ENCODE results near the gene COPB1. TPM values are rescaled to one million over a fixed set of nuclear protein-coding genes. Genes with fewer than 3 reads are reported as not detected.

Gene COPB1
- total and polyA plus RNA-seq, 2 of the 13 experiments (the other 11 are each of a cell fraction or from before 2014, with no cell fraction given): 114 to 195 TPM

DNA sequence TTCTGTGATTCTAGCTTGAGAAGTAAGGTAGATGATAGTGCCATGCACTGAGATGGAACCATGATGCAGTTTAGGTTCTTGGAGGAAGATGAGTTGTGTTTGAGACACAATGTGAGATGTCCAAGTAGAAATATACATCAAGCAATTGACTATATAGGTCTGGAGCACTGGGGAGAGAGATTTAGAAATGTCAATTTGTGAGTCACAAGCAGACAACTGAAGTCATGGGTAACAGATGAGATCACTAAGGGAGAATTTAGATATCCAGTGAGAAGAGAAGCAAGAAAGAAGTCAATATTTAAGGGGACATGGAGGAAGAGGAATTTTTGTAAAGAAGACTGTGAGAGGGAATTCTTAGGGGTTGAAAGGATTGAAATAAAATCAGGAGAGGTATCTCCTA is 75.5 kb downstream of the COPB1 start:
- DNase-seq (ENCODE audit: low spot score) (no peak), FAIRE-seq (no peak), ATAC-seq (no peak)
- Histone ChIP-seq H3K4me2 (ENCODE audit: low read depth, low read length) (no peak overlapping the region), H3K4me1 (ENCODE audit: insufficient read depth, low read length) (peaks cover 25% of the 10 kb centered on the region), H3K27ac (ENCODE audit: extremely low read length, insufficient read depth, low read length) (no peak overlapping the region), H4K20me1 (ENCODE audit: insufficient read depth, low read length) (no peaks in the 10 kb centered on the region), H3K36me3 (replicated peaks in 1 of 2; ENCODE audit: control insufficient read depth in 1 of 2, insufficient read depth in 2 of 2, low read length in 2 of 2) (no peaks in the 10 kb centered on the region), H2AFZ (ENCODE audit: low read length) (no peak overlapping the region), H3K4me3 (replicated peaks in 1 of 3; ENCODE audit: insufficient read depth in 1 of 3, low read depth in 2 of 3, low read length in 3 of 3) (no peak overlapping the region), H3K9me3 (ENCODE audit: low read length) (no peaks in the 10 kb centered on the region), H3K79me2 (ENCODE audit: insufficient read depth, low read length) (no peaks in the 10 kb centered on the region), H3K27me3 (ENCODE audit: control insufficient read depth in 1 of 2, insufficient read depth in 2 of 2, low read length in 2 of 2) (no peaks in the 10 kb centered on the region), H3K9ac (ENCODE audit: insufficient read depth, low read depth, low read length) (no peak overlapping the region)
- ChIA-PET CTCF (ENCODE audit: low intra/inter-chr PET ratio, low total read pairs) (no interaction called here), POLR2A (no interaction called here)
- TF ChIP-seq NR1H2 (CRISPR knock-in tag; IDR thresholded peaks at IDR 0.05; ENCODE audit: borderline replicate concordance, low read depth): no peak
- TF ChIP-seq THAP11 (CRISPR knock-in tag; IDR thresholded peaks at IDR 0.05): no peak
- TF ChIP-seq, protein P1, sequence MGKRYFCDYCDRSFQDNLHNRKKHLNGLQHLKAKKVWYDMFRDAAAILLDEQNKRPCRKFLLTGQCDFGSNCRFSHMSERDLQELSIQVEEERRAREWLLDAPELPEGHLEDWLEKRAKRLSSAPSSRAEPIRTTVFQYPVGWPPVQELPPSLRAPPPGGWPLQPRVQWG (CRISPR knock-in tag; IDR thresholded peaks at IDR 0.05; ENCODE audit: borderline replicate concordance, low read depth): no peak
- no peak for TF ChIP-seq NR2C2 (CRISPR knock-in tag; IDR thresholded peaks at IDR 0.05; ENCODE audit: borderline replicate concordance)
- no peak for TF ChIP-seq EZH2 (conservative IDR thresholded peaks at IDR 0.05; ENCODE audit: low read depth, low read length)
- in situ Hi-C loops (cut with HindIII; ENCODE audit: extremely low pct_ligation_motif_present, low pct_unique_long_range_greater_than_20kb): no loop called here
- intact Hi-C loops (cut with micrococcal nuclease; ENCODE audit: unreplicated experiment): no loop called here
- no TSS peak for BruUV-seq (replicated peaks)

DNA sequence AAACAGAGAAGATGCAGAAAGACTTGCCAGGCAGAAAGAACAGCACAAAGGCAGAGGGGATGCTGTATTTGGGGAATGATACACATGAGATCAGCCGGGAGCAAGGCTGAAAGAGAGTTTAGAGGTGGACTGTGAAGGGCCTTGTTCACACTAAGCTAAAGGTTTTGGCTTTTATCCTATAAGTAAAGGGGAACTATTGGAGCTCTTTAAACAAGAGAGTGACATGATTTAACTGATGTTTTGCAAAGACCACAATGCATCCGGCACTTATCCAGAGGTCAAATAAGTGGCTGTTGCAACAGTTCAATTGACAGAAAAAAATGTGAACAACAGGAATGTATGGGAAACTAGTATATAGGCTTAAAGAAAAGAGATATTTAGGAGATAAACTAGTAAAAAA is 76.0 kb downstream of the COPB1 start:
- intact Hi-C loops (cut with micrococcal nuclease; ENCODE audit: unreplicated experiment) (no loop called here), in situ Hi-C loops (cut with HindIII; ENCODE audit: extremely low pct_ligation_motif_present, low pct_unique_long_range_greater_than_20kb) (no loop called here)
- FAIRE-seq: no peak
- no TSS peak for BruUV-seq (replicated peaks)
- Histone ChIP-seq H3K27ac (ENCODE audit: extremely low read length, insufficient read depth, low read length) (no peak overlapping the region), H3K9ac (ENCODE audit: insufficient read depth, low read depth, low read length) (no peak overlapping the region), H3K79me2 (ENCODE audit: insufficient read depth, low read length) (no peaks in the 10 kb centered on the region), H3K4me2 (ENCODE audit: low read depth, low read length) (no peak overlapping the region), H3K4me3 (replicated peaks in 1 of 3; ENCODE audit: insufficient read depth in 1 of 3, low read depth in 2 of 3, low read length in 3 of 3) (no peak overlapping the region), H3K36me3 (replicated peaks in 1 of 2; ENCODE audit: control insufficient read depth in 1 of 2, insufficient read depth in 2 of 2, low read length in 2 of 2) (no peaks in the 10 kb centered on the region), H2AFZ (ENCODE audit: low read length) (no peak overlapping the region), H3K9me3 (ENCODE audit: low read length) (no peaks in the 10 kb centered on the region), H3K4me1 (ENCODE audit: insufficient read depth, low read length) (peaks cover 25% of the 10 kb centered on the region), H3K27me3 (ENCODE audit: control insufficient read depth in 1 of 2, insufficient read depth in 2 of 2, low read length in 2 of 2) (no peaks in the 10 kb centered on the region), H4K20me1 (ENCODE audit: insufficient read depth, low read length) (no peaks in the 10 kb centered on the region)
- DNase-seq (ENCODE audit: low spot score): peak; percentile 53
- POLR2A ChIA-PET: no interaction called here
- no peak for ATAC-seq
- TF ChIP-seq ADNP (CRISPR knock-in tag; IDR thresholded peaks at IDR 0.05): no peak
- TF ChIP-seq NR2F6 (IDR thresholded peaks at IDR 0.05): peak; percentile 16; the same call in 1 of the 2 replicates
- TF ChIP-seq NR2F6 (CRISPR knock-in tag; IDR thresholded peaks at IDR 0.05): no peak
- 0 out of 2 replicates have a peak, but pooled peaks have one; percentile 15 for TF ChIP-seq TCF7 (IDR thresholded peaks at IDR 0.05; ENCODE audit: low read depth)
- 5% methylated on average over 2 of the region's 2 CpGs for WGBS (ENCODE audit: low lambda C conversion rate)
- CTCF ChIA-PET (ENCODE audit: low intra/inter-chr PET ratio, low total read pairs): no interaction called here
